Endometrial microvascular endothelial cells (primary cell): ENCODE results near the gene PLA2G4B. TPM values are rescaled to one million over a fixed set of nuclear protein-coding genes. Genes with fewer than 3 reads are reported as not detected.

Source experiments
- in situ Hi-C: cut with HindIII; loops from 2 replicates; pipeline ENCODE4 v1.10.0; 2017; ENCODE audit warnings: low sequenced_read_pairs, low pct_unique_long_range_greater_than_20kb; ENCODE audit errors: inconsistent ontology term
- total RNA-seq: library from RNA; depleted of rRNA; stranded (reverse); fragments of >200 nt; gene quantifications from one replicate; pipeline ENCODE4 v1.2.3, GENCODE V29; 2015; ENCODE audit errors: inconsistent ontology term

The PLA2G4B gene, protein sequence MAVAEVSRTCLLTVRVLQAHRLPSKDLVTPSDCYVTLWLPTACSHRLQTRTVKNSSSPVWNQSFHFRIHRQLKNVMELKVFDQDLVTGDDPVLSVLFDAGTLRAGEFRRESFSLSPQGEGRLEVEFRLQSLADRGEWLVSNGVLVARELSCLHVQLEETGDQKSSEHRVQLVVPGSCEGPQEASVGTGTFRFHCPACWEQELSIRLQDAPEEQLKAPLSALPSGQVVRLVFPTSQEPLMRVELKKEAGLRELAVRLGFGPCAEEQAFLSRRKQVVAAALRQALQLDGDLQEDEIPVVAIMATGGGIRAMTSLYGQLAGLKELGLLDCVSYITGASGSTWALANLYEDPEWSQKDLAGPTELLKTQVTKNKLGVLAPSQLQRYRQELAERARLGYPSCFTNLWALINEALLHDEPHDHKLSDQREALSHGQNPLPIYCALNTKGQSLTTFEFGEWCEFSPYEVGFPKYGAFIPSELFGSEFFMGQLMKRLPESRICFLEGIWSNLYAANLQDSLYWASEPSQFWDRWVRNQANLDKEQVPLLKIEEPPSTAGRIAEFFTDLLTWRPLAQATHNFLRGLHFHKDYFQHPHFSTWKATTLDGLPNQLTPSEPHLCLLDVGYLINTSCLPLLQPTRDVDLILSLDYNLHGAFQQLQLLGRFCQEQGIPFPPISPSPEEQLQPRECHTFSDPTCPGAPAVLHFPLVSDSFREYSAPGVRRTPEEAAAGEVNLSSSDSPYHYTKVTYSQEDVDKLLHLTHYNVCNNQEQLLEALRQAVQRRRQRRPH
- total RNA-seq = not detected

DNA sequence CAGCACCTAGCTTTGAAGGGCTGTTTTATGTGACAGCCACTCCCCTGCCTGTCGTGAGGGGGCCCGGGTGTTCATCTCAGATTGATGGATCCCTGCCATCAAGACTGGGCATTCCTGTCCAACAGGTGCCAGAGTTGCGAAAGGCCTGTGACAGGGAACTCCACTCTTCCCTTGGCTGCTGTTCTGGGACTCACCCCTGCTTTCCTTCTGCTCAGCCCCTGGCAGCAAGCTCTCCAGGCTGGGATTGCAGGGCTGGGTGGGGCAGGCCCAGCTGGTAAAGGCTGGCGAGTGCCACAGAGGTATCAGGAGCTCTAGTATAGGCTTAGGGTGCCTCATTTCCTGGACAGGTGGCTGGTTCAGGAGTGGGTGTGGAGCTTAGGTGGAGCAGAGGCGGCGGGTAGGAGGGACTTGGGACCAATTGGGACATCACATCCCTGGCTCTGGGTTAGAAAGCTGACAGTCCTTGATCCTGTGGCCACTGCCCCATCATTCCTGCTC is at the start of gene PLA2G4B:
Gene PLA2G4B (plus strand): TSS at position 448 of the 498 bp plus-strand sequence. CDS start 67 bp downstream, outside the sequence.
- in situ Hi-C loops = no loop called here

DNA sequence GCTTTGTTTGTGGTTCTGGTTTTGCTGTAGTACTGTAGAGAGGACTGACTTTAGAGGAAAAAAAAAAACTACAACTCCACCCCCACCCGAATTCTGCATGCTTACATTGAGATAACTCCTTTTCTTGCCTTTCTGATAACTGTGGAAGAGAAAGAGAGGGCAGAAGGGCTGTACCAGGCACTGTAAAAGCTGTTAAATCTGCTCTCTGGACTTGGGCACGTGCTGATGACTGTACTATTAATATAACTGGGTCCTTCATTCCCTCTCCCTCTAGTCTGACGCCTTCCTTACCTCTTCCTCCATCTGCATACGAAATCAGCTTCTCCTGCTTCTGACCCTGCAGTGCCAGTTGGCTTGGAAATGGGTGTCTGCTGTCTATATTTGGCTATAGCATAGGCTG is 49.4 kb upstream of the PLA2G4B start:
- in situ Hi-C loops = no loop called here

DNA sequence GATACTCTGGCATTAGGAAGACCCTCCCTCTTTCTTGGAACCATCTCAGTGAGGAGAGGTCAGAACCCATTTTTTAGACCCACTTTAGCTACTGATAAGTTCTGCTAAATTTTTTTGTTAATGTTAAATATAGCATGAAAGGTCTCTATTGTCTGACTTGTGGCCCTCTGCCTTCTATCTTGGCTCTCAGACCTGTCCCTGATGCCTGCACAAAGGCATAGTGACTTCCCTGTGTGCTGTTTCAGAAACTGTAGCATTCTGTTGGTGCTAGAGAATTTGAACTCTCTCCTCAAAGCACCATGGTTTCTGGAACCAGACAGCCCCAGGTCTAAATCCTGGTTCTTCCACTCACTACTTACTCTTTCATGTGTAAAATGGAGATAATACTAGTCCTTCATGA is 49.0 kb upstream of the PLA2G4B start:
- in situ Hi-C loops = no loop called here

DNA sequence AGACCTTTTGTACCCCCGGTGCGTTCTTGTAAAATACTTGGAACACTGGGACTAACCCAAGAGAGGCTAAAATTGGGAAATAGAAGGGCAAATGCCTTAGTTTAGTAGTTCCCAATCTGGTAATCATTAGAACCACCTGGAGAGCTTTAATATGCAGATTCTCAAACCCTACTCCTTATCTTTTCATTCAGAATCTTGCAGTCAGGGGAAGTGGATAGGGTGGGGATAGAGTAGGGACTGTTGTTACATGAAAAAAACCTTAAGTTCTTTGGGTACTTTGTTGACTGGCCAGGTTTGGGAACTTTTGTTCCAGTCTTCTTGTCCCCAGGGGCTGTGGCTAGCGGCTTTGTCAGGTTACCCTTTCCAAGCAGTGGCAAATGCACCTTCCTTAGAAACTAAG is 48.5 kb upstream of the PLA2G4B start:
- in situ Hi-C loops = no loop called here

DNA sequence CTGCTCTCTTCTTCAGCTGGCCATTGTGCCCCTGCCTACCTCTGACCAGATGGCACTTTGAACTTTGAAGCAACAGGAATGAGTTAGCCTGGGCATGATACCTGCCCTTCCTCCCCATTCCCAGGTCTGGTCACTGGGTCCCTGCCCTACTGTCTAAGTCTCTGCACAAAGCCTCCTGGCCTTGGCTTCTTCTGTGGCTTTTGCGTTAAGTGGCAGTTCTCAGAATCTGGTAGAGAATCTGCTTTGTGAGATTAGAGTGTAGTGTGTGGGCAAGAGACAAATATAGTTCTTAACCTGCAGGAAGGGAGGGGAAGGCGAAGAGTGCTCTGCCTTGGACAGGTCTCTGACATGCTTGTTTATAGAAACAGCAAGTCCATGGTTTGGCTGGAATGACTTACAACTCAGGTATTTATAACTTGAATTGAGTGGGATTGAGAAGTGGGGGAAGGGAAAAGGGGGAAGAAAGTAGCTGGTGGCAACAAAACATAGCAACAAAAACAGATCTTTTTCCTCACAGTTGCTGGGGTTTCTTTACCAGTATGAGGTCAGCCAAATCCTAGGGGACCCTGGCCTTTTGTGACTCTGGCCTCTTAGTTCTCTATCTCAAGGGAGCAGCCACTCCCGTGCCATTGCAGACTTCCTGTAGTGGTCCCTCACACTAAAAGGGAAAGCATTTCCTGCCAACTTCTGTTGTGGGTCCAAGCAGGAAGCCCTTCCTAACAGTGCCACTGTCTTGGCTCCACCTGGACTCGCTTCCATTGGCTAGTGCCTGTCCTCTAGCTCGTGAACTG is 47.7 kb upstream of the PLA2G4B start:
- in situ Hi-C loops = no loop called here

DNA sequence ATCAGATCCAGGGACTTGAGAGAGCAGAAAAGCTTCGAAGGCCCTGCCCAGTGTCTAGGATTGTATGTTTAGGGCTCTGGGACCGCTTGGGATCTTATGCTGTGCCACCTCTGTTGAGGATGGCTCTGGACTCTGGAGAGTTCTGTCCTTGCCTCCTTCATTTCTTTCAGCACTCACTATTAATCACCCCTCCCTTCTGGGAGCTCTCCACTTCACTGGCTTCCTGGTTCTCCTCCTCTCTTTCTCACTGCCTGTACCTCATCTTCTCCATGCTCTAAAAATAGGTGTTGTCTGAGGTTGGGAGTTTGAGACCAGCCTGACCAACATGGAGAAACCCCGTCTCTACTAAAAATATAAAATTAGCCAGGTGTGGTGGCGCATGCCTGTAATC is 47.1 kb upstream of the PLA2G4B start:
- in situ Hi-C loops = no loop called here

DNA sequence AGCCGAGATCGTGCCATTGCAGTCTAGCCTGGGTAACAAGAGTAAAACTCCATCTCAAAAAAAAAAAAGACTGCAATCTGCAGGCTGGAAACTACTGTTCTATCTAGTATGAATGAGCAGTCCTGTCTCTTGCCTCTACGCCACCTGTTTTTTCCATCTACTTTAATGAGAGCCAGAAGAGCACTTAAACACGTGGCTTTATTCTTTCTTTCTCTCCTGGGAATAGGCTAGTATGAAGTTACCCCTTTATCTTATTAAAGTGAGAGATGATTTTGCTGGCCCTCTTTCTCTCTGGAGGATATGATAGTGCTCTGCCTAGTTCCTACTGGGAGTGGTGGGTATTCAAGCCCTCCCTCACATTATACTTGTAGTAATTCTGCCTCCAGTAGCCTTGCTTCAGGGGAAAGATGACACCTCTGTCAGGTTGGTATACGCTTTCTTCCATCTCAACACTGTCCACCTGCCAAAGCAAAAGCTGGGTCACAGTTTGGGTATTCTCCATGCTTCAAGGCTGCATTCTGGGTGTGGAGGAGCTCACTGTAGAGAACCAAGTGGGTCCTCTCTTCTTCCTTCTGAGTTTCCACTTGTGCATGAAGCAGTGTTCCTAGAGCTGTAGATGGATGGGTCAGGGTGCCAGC is 46.5 kb upstream of the PLA2G4B start:
- in situ Hi-C loops = no loop called here

DNA sequence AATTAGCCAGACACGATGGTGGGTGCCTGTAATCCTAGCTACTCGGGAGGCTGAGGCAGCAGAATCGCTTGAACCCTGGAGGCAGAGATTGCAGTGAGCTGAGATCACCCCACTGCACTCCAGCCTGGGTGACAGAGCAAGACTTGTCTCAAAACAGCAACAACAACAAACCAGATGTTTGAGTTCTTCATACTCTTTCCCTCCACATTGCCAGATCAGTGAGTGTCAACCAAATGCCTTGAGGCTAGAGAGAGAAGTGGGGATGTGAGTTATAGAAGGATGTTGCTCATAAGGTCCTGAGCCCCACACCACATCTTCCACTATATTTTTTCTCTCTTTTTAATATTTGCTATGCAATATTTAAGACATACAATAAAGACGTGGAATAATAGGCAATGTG is 44.6 kb upstream of the PLA2G4B start:
- in situ Hi-C loops = no loop called here

DNA sequence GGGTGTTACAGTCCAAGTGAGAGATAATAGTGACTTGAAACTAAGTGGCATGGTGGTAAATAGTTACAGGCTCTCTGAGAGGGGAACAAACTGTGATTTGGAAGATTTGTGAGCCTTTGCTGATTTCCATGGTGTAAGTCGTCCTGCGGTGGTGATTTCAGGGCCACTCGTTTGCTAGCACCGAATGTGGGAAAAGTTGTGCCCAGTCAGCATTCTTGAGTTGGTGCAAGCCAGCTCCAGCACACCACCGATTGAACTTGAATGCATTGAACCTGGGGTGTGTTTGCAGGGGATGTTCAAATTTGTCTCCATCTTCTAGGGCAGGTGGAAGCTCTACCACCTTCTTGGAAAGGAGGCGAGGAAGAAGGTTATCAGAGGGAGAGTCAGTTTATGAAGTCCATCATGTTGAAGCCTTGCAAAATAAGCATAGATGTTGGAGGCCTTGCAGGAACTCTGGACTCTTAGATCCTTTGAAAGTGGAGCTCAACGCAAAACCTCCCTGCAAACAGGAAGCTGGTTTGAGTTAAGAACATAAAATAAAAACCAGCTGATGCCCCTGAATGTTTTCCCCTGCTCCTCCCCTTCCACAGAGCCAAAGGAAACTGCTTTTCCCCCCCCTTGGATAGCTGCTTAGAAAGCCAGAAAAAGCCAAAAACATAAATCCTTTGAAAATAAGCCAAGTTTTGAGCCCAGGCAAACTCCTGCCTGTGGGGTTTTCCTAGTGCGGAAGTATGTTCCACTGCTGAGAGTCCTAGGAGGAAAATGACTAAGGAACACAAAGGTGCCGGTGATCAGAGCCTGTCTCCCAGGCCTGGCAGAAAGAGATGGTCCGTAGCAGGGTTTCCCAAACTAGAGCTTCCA is 42.4 kb upstream of the PLA2G4B start:
- in situ Hi-C loops = no loop called here

DNA sequence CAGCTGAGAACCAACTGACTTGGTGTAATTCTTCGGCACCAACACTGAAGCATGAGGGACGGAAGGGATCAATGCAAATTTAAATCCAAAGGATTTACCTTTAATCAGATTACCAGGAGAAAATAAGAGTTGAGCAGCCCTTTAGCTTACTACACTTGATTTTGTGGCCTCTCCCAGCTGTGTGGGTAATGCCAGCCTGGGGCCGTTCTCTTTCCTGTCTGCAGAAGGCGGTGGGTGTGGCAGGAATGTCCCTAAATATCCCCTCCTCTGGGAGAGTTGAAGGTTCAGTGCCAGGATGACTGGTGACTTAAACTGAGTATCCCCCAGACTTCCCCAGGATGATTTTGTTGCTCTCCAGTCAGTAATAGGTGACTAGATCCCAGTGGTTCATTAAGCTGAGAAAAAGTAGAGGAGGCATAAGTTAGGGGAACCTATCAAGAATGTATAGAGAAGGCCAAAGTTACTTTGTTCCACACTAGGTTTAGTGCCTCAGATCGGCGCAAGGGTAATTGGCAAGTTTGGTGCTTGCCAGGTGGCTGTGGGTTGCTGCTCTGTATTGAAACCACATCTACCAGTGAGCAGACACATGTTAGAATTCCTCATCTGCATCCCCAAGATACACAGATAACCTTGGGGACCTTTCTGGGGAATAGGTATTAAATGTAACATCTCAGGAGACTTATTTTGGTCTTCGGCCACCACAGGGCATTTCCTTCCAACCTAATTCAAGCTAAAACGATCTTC is 41.3 kb upstream of the PLA2G4B start:
- in situ Hi-C loops = no loop called here

DNA sequence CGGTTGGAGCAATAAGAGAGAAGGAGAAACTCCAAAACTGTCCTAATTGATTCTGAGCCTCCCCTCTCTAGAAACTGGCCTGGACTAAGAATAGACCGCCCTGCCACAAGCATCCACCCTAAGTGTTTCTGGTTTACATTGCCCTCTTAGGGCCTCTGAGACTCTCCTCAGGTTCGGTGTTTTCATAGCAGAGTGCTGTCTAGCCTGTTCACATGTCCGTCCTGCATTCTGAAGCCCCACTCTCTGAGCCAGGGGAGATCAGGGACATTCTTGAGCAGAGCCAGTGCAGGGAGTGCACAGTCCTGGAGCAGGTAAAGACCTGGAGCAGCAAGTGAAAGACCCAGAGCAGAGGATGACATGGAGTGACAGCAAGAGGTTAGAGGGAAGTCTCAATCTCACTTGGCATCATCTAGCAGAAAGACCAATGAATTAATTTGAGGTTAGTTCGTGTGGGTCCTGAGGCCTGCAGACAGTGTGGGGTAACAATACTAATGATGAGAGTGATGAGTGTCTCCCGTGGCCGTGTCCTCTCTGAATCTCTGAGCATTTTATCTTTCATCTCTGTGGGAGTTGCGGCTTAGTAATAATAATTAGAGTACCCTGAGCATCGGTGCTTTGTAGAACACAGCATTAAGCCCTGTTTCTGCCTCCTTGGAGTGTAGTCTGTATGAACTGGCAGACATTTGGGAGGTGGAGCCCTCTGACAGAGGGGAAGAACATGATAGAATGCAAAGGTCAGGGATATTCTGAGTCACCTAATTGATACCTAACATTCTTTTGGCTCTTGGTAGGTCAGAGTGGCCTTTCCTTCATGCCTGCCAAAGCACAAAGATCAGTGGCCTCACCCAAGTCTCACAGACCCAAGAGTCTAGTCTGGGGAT is 39.8 kb upstream of the PLA2G4B start:
- in situ Hi-C loops = no loop called here

DNA sequence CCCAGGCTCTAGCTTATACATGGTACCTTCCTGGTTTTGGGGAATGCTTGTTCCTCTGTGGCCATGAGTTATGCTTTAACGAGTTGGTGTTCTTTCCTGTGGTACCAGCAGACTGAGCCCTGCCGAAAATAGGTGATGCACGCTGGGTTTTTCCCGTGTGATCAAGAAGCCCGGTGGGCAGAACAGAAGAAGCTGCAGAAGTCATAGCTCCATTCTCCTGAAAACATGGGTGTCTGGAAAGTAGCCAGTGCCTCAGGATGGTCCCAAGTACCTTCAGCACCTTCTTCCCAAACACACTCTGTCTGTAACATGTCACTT is 39.2 kb upstream of the PLA2G4B start:
- in situ Hi-C loops = no loop called here

DNA sequence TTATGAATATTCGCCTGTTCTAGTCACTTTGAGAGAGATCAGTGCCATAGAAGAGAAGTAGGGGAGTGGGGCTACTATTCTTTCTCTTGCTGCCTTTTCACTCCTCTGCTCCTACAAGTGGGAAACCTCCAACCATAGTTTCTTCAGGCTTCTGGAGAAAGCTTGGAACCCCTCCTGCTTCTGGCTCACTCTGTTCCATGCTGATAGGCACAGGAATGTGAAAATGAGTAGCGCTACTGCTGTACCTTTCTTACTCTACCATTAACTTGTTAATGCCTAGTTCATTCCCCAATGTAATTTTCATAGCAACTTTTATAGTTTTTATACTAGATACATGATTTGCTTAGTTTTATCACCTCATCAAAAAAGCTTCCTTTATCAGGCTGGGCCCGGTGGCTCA is 37.5 kb upstream of the PLA2G4B start:
- in situ Hi-C loops = no loop called here

DNA sequence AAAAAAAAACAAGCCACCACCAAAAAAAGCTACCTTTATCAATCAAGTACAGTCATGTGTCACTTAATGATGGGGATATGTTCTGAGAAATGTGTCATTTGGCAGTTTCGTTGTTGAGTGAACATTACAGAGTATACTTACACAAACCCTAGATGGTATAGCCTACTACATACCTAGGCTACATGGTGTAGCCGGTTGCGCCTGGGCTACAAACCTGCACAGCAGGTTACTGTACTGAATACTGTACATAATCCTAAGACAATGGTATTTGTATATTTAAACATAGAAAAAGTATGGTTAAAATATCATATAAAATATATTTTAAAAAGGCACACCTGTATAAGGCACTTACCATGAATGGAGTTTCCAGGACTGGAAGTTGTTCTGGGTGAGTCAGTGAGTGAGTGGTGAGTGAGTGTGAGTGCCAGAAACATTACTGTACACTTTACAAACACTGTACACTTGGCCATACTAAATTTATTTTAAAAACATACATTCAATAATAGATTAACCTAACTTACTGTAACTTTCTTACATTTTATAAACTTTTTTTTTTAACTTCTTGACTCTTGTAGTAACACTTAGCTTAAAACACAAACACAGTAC is 36.7 kb upstream of the PLA2G4B start:
- in situ Hi-C loops = no loop called here

DNA sequence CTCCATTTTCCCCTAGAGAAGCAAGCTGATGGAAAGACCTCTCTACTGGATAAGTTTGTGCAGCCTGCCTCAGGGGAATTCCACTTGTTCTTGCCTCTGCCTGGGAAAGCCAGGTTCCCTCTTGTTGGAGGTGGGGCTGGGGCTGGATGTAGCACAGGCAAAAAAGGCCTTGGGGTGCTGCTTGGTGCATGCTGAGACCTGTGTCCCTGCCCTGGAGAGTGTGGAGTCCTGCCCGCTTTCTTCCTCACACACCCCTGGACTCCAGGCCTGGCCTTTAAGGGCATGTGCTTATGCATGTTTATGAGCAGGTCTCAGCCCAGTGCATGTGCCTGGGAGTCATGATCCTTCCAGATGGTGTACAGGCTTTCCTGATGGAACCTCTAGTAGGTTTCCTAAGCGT is 34.3 kb upstream of the PLA2G4B start:
- in situ Hi-C loops = no loop called here

DNA sequence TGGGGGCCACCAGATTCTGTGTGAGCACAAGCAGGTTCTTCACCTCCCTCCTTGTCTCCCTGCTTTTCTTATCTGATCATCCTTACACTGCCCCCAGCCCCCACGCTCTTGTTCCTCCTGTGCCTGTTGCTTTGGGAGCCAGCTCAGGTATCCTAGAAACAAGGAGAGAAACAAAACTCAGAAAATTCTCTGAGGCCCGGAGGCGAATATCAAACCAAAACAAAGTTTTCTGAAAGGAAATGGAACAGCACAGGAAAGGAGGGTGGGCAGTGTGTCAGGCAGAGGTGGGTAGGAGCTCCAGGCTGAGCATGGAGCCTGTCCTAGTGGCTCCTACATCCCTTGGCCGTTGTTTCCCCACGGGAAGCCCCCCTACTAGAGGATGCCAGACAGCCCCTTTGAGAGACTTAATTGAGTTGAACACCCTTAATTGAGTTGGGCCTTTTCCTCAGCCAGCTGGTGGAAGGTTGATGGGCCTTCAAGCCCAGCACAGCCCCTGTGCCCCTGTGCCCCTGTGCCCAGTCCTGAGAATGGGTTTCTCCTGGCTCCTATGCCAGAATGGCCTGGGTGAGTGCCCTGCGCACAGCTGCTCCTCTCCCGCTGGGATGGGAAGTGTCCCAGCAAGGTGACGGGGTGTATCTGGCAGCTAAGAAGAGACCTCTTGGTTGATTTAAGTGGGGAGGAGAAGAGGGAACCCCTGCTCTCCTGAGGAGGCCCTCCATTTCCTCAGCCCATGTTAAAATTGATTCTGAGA is 33.6 kb upstream of the PLA2G4B start:
- in situ Hi-C loops = no loop called here
